Activated CD8-positive, alpha-beta T cell treated with anti-CD3 and anti-CD28 coated beads, Interleukin-2, amount 10 ng/mL, durations not matched to agents 7 days and 5 days (primary cell): Measurements from ENCODE around the gene ABCB4. TPM values are rescaled to one million over a fixed set of nuclear protein-coding genes. Genes with fewer than 3 reads are reported as not detected.
A peak's percentile ranks its signal among the peaks of the same experiment; 100 is the strongest.

Experiments
- ATAC-seq: fragments of 150-1000 bp; cut with Tn5 transposase; one replicate; pipeline ENCODE4 v1.10.0; 2021; ENCODE audit warnings: moderate library complexity
- CTCF ChIA-PET: fragments of 350-600 bp; sonication (Branson Sonifier 250); formaldehyde crosslinking; loops from one replicate; lab custom pipeline; 2021; ENCODE audit warnings: antibody characterized with exemption; lab: Charles Lee
- POLR2A ChIA-PET: fragments of 350-600 bp; sonication (Branson Sonifier 250); formaldehyde crosslinking; loops from one replicate; lab custom pipeline; 2021; ENCODE audit warnings: antibody characterized with exemption; lab: Charles Lee
- DNase-seq: peaks from one replicate; pipeline ENCODE4 v3.0.0-alpha.2; 2020
- H3K27ac Mint-ChIP-seq: one replicate; pipeline ENCODE4 v1.8.0; 2021; ENCODE audit warnings: mild to moderate bottlenecking, mixed read lengths
- H3K27me3 Mint-ChIP-seq: one replicate; pipeline ENCODE4 v1.8.0; 2021; ENCODE audit warnings: low read depth, mixed read lengths
- H3K36me3 Mint-ChIP-seq: one replicate; pipeline ENCODE4 v1.8.0; 2021; ENCODE audit warnings: low read depth, mixed read lengths
- H3K4me1 Mint-ChIP-seq: one replicate; pipeline ENCODE4 v1.8.0; 2021; ENCODE audit warnings: low read depth, mixed read lengths
- H3K4me3 Mint-ChIP-seq: one replicate; pipeline ENCODE4 v1.8.0; 2021; ENCODE audit warnings: mild to moderate bottlenecking, mixed read lengths
- H3K9me3 Mint-ChIP-seq: one replicate; pipeline ENCODE4 v1.8.0; 2022; ENCODE audit warnings: mixed read lengths; ENCODE audit not compliant: insufficient read depth
- total RNA-seq, 2 experiments: library from RNA; stranded (reverse); gene quantifications; one replicate each; pipeline ENCODE4 v1.2.3, GENCODE V29; 2021

The ABCB4 gene
- not detected for total RNA-seq

GRCh38 chr7:87475359-87476178 is at the start of gene ABCB4:
ABCB4 (minus strand) TSS chr7:87475680; CDS start chr7:87475465, 215 bp downstream.
- Mint-ChIP-seq H3K27ac (no peak within 1 kb of the TSS), H3K4me3 (no peak within 1 kb of the TSS), H3K36me3 (no peaks in the 10 kb centered on the region), H3K9me3 (no peaks in the 10 kb centered on the region), H3K4me1 (peaks cover 8% of the 10 kb centered on the region), H3K27me3 (peaks cover 42% of the 10 kb centered on the region)
- ChIA-PET CTCF (no interaction called here), POLR2A (no interaction called here)
- ATAC-seq (peak; percentile 58), DNase-seq (no peak)

- Mint-ChIP-seq H3K27me3 (no peaks in the 10 kb centered on the region), H3K4me1 (peaks cover 6% of the 10 kb centered on the region), H3K4me3 (no peak overlapping the region), H3K9me3 (no peaks in the 10 kb centered on the region), H3K36me3 (no peaks in the 10 kb centered on the region), H3K27ac (no peak overlapping the region)
- DNase-seq, result no peak
- CTCF ChIA-PET, result no interaction called here
- POLR2A ChIA-PET, result no interaction called here
- ATAC-seq, result no peak
These were observed 43.3 kb upstream of the ABCB4 start for GRCh38 chr7:87518735-87519134.

- ChIA-PET CTCF (no interaction called here), POLR2A (no interaction called here)
- H3K9me3 Mint-ChIP-seq, result no peaks in the 10 kb centered on the region
- DNase-seq, result no peak
- H3K27ac Mint-ChIP-seq, result no peak overlapping the region
- H3K36me3 Mint-ChIP-seq, result no peaks in the 10 kb centered on the region
- no peaks in the 10 kb centered on the region for H3K27me3 Mint-ChIP-seq
- H3K4me3 Mint-ChIP-seq, result no peak overlapping the region
- H3K4me1 Mint-ChIP-seq, result peaks cover 6% of the 10 kb centered on the region
- ATAC-seq, result no peak
These were observed 42.4 kb upstream of the ABCB4 start for GRCh38 chr7:87517891-87518290.

GRCh38 chr7:87517136-87517815 is 41.8 kb upstream of the ABCB4 start:
- DNase-seq (no peak), ATAC-seq (no peak)
- no peaks in the 10 kb centered on the region for H3K36me3 Mint-ChIP-seq
- H3K4me3 Mint-ChIP-seq, result no peak overlapping the region
- H3K4me1 Mint-ChIP-seq, result peaks cover 6% of the 10 kb centered on the region
- H3K27ac Mint-ChIP-seq, result no peak overlapping the region
- CTCF ChIA-PET, result interaction anchor here (2.1 kb wide), 1 partner anchor 11 kb away, joined by 9 read pairs; no protein-coding TSS in a partner anchor
- H3K9me3 Mint-ChIP-seq, result no peaks in the 10 kb centered on the region
- POLR2A ChIA-PET, result no interaction called here
- no peaks in the 10 kb centered on the region for H3K27me3 Mint-ChIP-seq

GRCh38 chr7:87513735-87514335 is 38.4 kb upstream of the ABCB4 start:
- Mint-ChIP-seq H3K27me3 (no peaks in the 10 kb centered on the region), H3K4me3 (no peak overlapping the region), H3K9me3 (no peaks in the 10 kb centered on the region), H3K4me1 (peaks cover 9% of the 10 kb centered on the region), H3K27ac (no peak overlapping the region), H3K36me3 (no peaks in the 10 kb centered on the region)
- POLR2A ChIA-PET, result no interaction called here
- DNase-seq (no peak), ATAC-seq (no peak)
- CTCF ChIA-PET, result no interaction called here

GRCh38 chr7:87512906-87513305 is 37.4 kb upstream of the ABCB4 start:
- CTCF ChIA-PET, result no interaction called here
- POLR2A ChIA-PET, result no interaction called here
- ATAC-seq, result no peak
- Mint-ChIP-seq H3K36me3 (no peaks in the 10 kb centered on the region), H3K4me3 (no peak overlapping the region), H3K9me3 (no peaks in the 10 kb centered on the region), H3K27me3 (no peaks in the 10 kb centered on the region), H3K27ac (no peak overlapping the region), H3K4me1 (peaks cover 9% of the 10 kb centered on the region)
- no peak for DNase-seq

GRCh38 chr7:87511510-87511909 is 36.0 kb upstream of the ABCB4 start:
- POLR2A ChIA-PET, result no interaction called here
- Mint-ChIP-seq H3K27me3 (no peaks in the 10 kb centered on the region), H3K4me3 (no peak overlapping the region), H3K27ac (no peak overlapping the region), H3K9me3 (no peaks in the 10 kb centered on the region), H3K36me3 (no peaks in the 10 kb centered on the region), H3K4me1 (peaks cover 9% of the 10 kb centered on the region)
- CTCF ChIA-PET, result interaction anchor here (0.6 kb wide), 1 partner anchor 53 kb away, joined by 3 read pairs; no protein-coding TSS in a partner anchor
- DNase-seq (no peak), ATAC-seq (no peak)

GRCh38 chr7:87510411-87510875 is 35.0 kb upstream of the ABCB4 start:
- Mint-ChIP-seq H3K27ac (no peak overlapping the region), H3K4me3 (no peak overlapping the region), H3K36me3 (no peaks in the 10 kb centered on the region), H3K27me3 (no peaks in the 10 kb centered on the region), H3K4me1 (peaks cover 9% of the 10 kb centered on the region), H3K9me3 (no peaks in the 10 kb centered on the region)
- CTCF ChIA-PET, result no interaction called here
- ATAC-seq, result peak; percentile 27
- DNase-seq, result no peak
- POLR2A ChIA-PET, result no interaction called here

- POLR2A ChIA-PET, result no interaction called here
- ATAC-seq (no peak), DNase-seq (no peak)
- Mint-ChIP-seq H3K4me3 (no peak overlapping the region), H3K9me3 (no peaks in the 10 kb centered on the region), H3K36me3 (no peaks in the 10 kb centered on the region), H3K27ac (no peak overlapping the region), H3K4me1 (peaks cover 9% of the 10 kb centered on the region), H3K27me3 (no peaks in the 10 kb centered on the region)
- CTCF ChIA-PET, result interaction anchor here (0.7 to 1.0 kb wide), 2 partner anchors 22 to 94 kb away, joined by 3 to 4 read pairs; partner anchors contain the start of gene ABCB1
These were observed 32.0 kb upstream of the ABCB4 start for GRCh38 chr7:87507446-87507845.

- Mint-ChIP-seq H3K27ac (no peak overlapping the region), H3K4me3 (no peak overlapping the region), H3K27me3 (no peaks in the 10 kb centered on the region), H3K9me3 (no peaks in the 10 kb centered on the region), H3K4me1 (peaks cover 9% of the 10 kb centered on the region), H3K36me3 (no peaks in the 10 kb centered on the region)
- no peak for DNase-seq
- ChIA-PET POLR2A (no interaction called here), CTCF (interaction anchor here (0.7 to 2.3 kb wide), 21 partner anchors 9 to 605 kb away, joined by 3 to 19 read pairs (median 3); partner anchors contain the start of gene ABCB1)
- ATAC-seq, result no peak
These were observed 31.0 kb upstream of the ABCB4 start for GRCh38 chr7:87506246-87507180.
